ENCODE measurements around the gene SLC9A8.

Gene SLC9A8

GRCh38 chr20:49928411-49929141, 115.9 kb downstream of the SLC9A8 start:
- no peak overlapping the region for H3K4me3 ChIP-seq (ENCODE audit: low read depth, low read length)
- TF ChIP-seq, protein P1, sequence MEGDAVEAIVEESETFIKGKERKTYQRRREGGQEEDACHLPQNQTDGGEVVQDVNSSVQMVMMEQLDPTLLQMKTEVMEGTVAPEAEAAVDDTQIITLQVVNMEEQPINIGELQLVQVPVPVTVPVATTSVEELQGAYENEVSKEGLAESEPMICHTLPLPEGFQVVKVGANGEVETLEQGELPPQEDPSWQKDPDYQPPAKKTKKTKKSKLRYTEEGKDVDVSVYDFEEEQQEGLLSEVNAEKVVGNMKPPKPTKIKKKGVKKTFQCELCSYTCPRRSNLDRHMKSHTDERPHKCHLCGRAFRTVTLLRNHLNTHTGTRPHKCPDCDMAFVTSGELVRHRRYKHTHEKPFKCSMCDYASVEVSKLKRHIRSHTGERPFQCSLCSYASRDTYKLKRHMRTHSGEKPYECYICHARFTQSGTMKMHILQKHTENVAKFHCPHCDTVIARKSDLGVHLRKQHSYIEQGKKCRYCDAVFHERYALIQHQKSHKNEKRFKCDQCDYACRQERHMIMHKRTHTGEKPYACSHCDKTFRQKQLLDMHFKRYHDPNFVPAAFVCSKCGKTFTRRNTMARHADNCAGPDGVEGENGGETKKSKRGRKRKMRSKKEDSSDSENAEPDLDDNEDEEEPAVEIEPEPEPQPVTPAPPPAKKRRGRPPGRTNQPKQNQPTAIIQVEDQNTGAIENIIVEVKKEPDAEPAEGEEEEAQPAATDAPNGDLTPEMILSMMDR (IDR thresholded peaks at IDR 0.05; ENCODE audit: insufficient read depth, low read depth, low read length, missing control alignments) = peak; percentile 85
- DNase-seq (ENCODE audit: low read depth) = peak; percentile 88

DNA sequence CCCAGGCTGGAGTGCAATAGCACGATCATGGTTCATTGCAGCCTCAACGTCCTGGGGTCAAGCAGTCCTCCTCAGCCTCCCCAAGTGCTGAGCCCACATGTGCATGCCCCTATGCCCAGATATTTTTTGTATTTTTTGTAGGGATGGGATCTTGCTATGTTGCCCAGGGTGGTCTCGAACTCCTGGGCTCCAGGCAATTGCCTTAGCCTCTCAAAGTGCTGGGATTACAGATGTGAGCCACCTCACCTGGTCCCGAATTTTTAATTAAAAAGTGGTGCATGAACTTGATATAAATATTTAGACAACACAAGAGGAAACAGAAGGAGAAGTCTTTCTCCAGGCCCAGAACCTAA, 116.5 kb downstream of the SLC9A8 start:
- TF ChIP-seq, protein P1 (IDR thresholded peaks at IDR 0.05; ENCODE audit: insufficient read depth, low read depth, low read length, missing control alignments) = no peak
- no peak for DNase-seq (ENCODE audit: low read depth)
- no peak overlapping the region for H3K4me3 ChIP-seq (ENCODE audit: low read depth, low read length)

GRCh38 chr20:49935746-49936152, 123.1 kb downstream of the SLC9A8 start:
- H3K4me3 ChIP-seq (ENCODE audit: low read depth, low read length) = peak overlapping the region; percentile 44
- no peak for DNase-seq (ENCODE audit: low read depth)
- TF ChIP-seq, protein P1 (IDR thresholded peaks at IDR 0.05; ENCODE audit: insufficient read depth, low read depth, low read length, missing control alignments) = no peak

GRCh38 chr20:49936153-49937026, 123.8 kb downstream of the SLC9A8 start, which contains the start of gene RNF114:
Gene RNF114 (plus strand): TSS chr20:49936397. CDS start chr20:49936413, 16 bp downstream.
- peak; percentile 95 for DNase-seq (ENCODE audit: low read depth)
- peak within 1 kb of the TSS; percentile 95 for H3K4me3 ChIP-seq (ENCODE audit: low read depth, low read length)
- TF ChIP-seq, protein P1 (IDR thresholded peaks at IDR 0.05; ENCODE audit: insufficient read depth, low read depth, low read length, missing control alignments) = no peak

- TF ChIP-seq, protein P1 (IDR thresholded peaks at IDR 0.05; ENCODE audit: insufficient read depth, low read depth, low read length, missing control alignments) = no peak
- H3K4me3 ChIP-seq (ENCODE audit: low read depth, low read length) = peak overlapping the region; percentile 95
- DNase-seq (ENCODE audit: low read depth) = peak; percentile 15
Observed at GRCh38 chr20:49937027-49937929, 124.7 kb downstream of the SLC9A8 start.

Data from GM12865 (cell line).